Lung (tissue), 12 donors: ENCODE data around the gene ASPM. TPM values are rescaled to one million over a fixed set of nuclear protein-coding genes. Genes with fewer than 3 reads are reported as not detected.

ENCODE experiments used
- ATAC-seq: fragments of 200-7000 bp; cut with Tn5 transposase; one replicate; pipeline ENCODE4 v1.9.1; 2020; ENCODE audit warnings: moderate number of reproducible peaks; ENCODE audit not compliant: insufficient read depth, low FRiP score
- DNase-seq, 3 donors: peaks; one replicate each; pipeline ENCODE4 v3.0.0-alpha.2; 2013 to 2017
- H3K27ac ChIP-seq, 2 donors: one replicate each; pipeline ENCODE4 v1.5.1; 2013; ENCODE audit warnings: mild to moderate bottlenecking in 2 of 2, moderate library complexity in 2 of 2, control low read depth in 1 of 2, inconsistent platforms in 1 of 2, low read depth in 1 of 2, low read length in 1 of 2
- H3K27me3 ChIP-seq, 3 donors: one replicate each; pipeline ENCODE4 v1.5.1; 2013; ENCODE audit warnings: low read length in 2 of 3; ENCODE audit not compliant: control insufficient read depth in 3 of 3, insufficient read depth in 3 of 3
- H3K36me3 ChIP-seq, 4 donors: one replicate each; pipeline ENCODE4 v1.5.1; 2013; ENCODE audit warnings: low read length in 4 of 4, mild to moderate bottlenecking in 1 of 4, moderate library complexity in 1 of 4; ENCODE audit not compliant: control insufficient read depth in 4 of 4, insufficient read depth in 4 of 4
- H3K4me1 ChIP-seq, 5 donors: one replicate each; pipeline ENCODE4 v1.5.1; 2013; ENCODE audit warnings: low read length in 5 of 5, mild to moderate bottlenecking in 2 of 5, moderate library complexity in 1 of 5; ENCODE audit not compliant: control insufficient read depth in 5 of 5, insufficient read depth in 5 of 5
- H3K4me3 ChIP-seq: one replicate; pipeline ENCODE4 v1.5.1; 2013; ENCODE audit warnings: mild to moderate bottlenecking, control low read depth, moderate library complexity
- H3K9ac ChIP-seq, 2 donors: one replicate each; pipeline ENCODE4 v1.5.1; 2013; ENCODE audit warnings: low read length in 2 of 2, control low read depth in 1 of 2; ENCODE audit not compliant: insufficient read depth in 1 of 2
- H3K9me3 ChIP-seq, 4 donors: one replicate each; pipeline ENCODE4 v1.5.1; 2013; ENCODE audit warnings: low read length in 3 of 4, mild to moderate bottlenecking in 1 of 4, moderate library complexity in 1 of 4; ENCODE audit not compliant: control insufficient read depth in 4 of 4, insufficient read depth in 3 of 4
- CTCF ChIP-seq: IDR thresholded peaks from 2 replicates; pipeline ENCODE4 v1.5.1; 2012; ENCODE audit warnings: mild to moderate bottlenecking; ENCODE audit errors: control extremely low read depth, extremely low read depth
- WGBS, 2 donors: extraction: QIAGEN DNeasy Blood & Tissue Kit; methylation state at CpG; one replicate each; pipeline ENCODE4 v1.1.7; 2013; 5-methylcytosine and 5-hydroxymethylcytosine counted together
- polyA plus RNA-seq, 2 donors: library from polyadenylated mRNA; stranded (reverse); fragments of 200-250 nt; gene quantifications; one replicate each; pipeline ENCODE4 v1.2.1, GENCODE V29; 2013
- total RNA-seq, 2 donors: library from RNA; depleted of rRNA in 1 of 2; stranded (reverse); fragments of >200 nt in 1 of 2; gene quantifications; one replicate each; pipeline ENCODE4 v1.2.1, GENCODE V29; 2014 to 2021
- donor health status: control.
- donor health status: control.
- donor health status: Bipolar disorder and iron deficiency.
- donor health status: healthy.
- donor health status: DM: yes; HTN: yes; CAD: no.

ASPM gene
- total and polyA plus RNA-seq, 4 donors, result 0.47 to 7.3 (median 0.55) TPM

- Histone ChIP-seq H3K4me1 (peaks cover 0 to 9% (median 0%) of the 10 kb centered on the region in 5 donors), H3K4me3 (no peak overlapping the region), H3K27me3 (no peaks in the 10 kb centered on the region), H3K9ac (no peak overlapping the region), H3K27ac (no peak overlapping the region), H3K9me3 (no peaks in the 10 kb centered on the region), H3K36me3 (no peaks in the 10 kb centered on the region)
- no peak for TF ChIP-seq CTCF
- ATAC-seq (no peak), DNase-seq (peak in 2 of 3 donors; percentile 41 to 47)
- 58% methylated on average over 2 of the region's 2 CpGs for WGBS, 2 donors
Observed at GRCh38 chr1:197140121-197140520, 6.3 kb downstream of the ASPM start.

GRCh38 chr1:197139169-197139568, 7.3 kb downstream of the ASPM start:
- H3K9ac ChIP-seq, result no peak overlapping the region
- no peak overlapping the region for H3K4me3 ChIP-seq
- no peaks in the 10 kb centered on the region for H3K4me1 ChIP-seq
- H3K27ac ChIP-seq, result no peak overlapping the region
- H3K9me3 ChIP-seq, result no peaks in the 10 kb centered on the region
- no peak for TF ChIP-seq CTCF
- no peak for DNase-seq
- no peak for ATAC-seq
- no peaks in the 10 kb centered on the region for H3K36me3 ChIP-seq
- H3K27me3 ChIP-seq, result no peaks in the 10 kb centered on the region
- WGBS, 2 donors, result 96 to 98% methylated on average over 15 of the region's 15 CpGs

GRCh38 chr1:197137322-197137721, 9.1 kb downstream of the ASPM start:
- H3K4me3 ChIP-seq, result no peak overlapping the region
- H3K27ac ChIP-seq, result no peak overlapping the region
- WGBS, 2 donors, result 83 to 90% methylated on average over 7 of the region's 7 CpGs
- DNase-seq (no peak), ATAC-seq (no peak)
- peaks cover 0 to 2% (median 0%) of the 10 kb centered on the region in 4 donors for H3K36me3 ChIP-seq
- no peaks in the 10 kb centered on the region for H3K4me1 ChIP-seq
- no peaks in the 10 kb centered on the region for H3K9me3 ChIP-seq
- H3K27me3 ChIP-seq, result no peaks in the 10 kb centered on the region
- H3K9ac ChIP-seq, result no peak overlapping the region
- no peak for TF ChIP-seq CTCF

GRCh38 chr1:197130677-197131304, 15.7 kb downstream of the ASPM start:
- no peak for TF ChIP-seq CTCF
- Histone ChIP-seq H3K4me3 (no peak overlapping the region), H3K9ac (no peak overlapping the region), H3K36me3 (peaks cover 0 to 10% (median 5%) of the 10 kb centered on the region in 4 donors), H3K9me3 (no peaks in the 10 kb centered on the region), H3K27ac (no peak overlapping the region), H3K27me3 (no peaks in the 10 kb centered on the region), H3K4me1 (peaks cover 0 to 3% (median 0%) of the 10 kb centered on the region in 5 donors)
- 88 to 95% methylated on average over 2 of the region's 2 CpGs for WGBS, 2 donors
- ATAC-seq (no peak), DNase-seq (no peak)
